Measurements from ENCODE around the gene CCR7. TPM values are rescaled to one million over a fixed set of nuclear protein-coding genes. Genes with fewer than 3 reads are reported as not detected.
"Not testable (repeated sequence)": the region's sequence is repeated elsewhere in the genome, so short reads cannot be mapped to it uniquely, and the experiment has no call there.

The CCR7 gene
- total and polyA plus RNA-seq, 2 of the 13 experiments (the other 11 are each of a cell fraction or from before 2014, with no cell fraction given), result 0.04 to 0.53 TPM

DNA sequence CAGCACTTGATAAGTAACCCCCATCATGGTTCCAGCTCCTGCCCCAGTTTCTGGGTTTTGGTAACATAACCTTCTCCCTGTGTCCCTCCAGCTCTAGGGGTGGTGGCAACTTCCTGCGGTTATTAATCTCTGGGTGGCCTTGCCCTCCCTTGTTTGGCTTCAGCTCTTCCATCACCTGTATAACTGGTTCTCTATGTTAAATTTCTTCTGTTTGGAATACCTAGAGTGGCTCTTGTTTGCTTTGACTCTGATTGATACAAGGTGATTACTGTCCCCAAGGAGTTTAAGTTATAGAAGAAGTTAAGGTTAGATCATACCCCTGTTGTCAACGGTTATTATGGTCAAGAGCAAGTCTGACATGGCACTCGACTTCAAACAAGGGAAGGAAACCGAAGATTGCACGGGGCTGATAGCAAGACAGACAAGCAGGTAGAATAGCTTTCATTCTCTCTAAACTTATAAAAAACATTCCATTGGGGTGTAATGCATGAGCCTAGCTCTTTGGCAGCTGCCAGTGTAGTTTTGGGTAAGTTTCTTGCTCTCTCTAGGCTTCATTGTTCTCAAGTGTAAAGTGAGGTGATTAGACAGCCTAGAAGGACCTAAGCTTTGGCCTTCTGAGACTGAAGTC, 11.0 kb upstream of the CCR7 start (continued):
- TF ChIP-seq, protein P1, sequence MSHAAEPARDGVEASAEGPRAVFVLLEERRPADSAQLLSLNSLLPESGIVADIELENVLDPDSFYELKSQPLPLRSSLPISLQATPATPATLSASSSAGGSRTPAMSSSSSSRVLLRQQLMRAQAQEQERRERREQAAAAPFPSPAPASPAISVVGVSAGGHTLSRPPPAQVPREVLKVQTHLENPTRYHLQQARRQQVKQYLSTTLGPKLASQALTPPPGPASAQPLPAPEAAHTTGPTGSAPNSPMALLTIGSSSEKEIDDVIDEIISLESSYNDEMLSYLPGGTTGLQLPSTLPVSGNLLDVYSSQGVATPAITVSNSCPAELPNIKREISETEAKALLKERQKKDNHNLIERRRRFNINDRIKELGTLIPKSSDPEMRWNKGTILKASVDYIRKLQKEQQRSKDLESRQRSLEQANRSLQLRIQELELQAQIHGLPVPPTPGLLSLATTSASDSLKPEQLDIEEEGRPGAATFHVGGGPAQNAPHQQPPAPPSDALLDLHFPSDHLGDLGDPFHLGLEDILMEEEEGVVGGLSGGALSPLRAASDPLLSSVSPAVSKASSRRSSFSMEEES (CRISPR knock-in tag; IDR thresholded peaks at IDR 0.05), result no peak
- TF ChIP-seq ZNF782 (CRISPR knock-in tag; IDR thresholded peaks at IDR 0.05; ENCODE audit: borderline replicate concordance), result no peak
- TF ChIP-seq ZNF839 (CRISPR knock-in tag; IDR thresholded peaks at IDR 0.05; ENCODE audit: borderline replicate concordance), result no peak
- TF ChIP-seq CENPX (CRISPR knock-in tag; IDR thresholded peaks at IDR 0.05), result no peak
- no peak for TF ChIP-seq ADNP (CRISPR knock-in tag; IDR thresholded peaks at IDR 0.05)
- no peak for TF ChIP-seq ZNF20 (CRISPR knock-in tag; IDR thresholded peaks at IDR 0.05)
- no peak for TF ChIP-seq ZNF703 (CRISPR knock-in tag; IDR thresholded peaks at IDR 0.05; ENCODE audit: borderline replicate concordance)
- TF ChIP-seq MLLT10 (CRISPR knock-in tag; IDR thresholded peaks at IDR 0.05), result no peak

DNA sequence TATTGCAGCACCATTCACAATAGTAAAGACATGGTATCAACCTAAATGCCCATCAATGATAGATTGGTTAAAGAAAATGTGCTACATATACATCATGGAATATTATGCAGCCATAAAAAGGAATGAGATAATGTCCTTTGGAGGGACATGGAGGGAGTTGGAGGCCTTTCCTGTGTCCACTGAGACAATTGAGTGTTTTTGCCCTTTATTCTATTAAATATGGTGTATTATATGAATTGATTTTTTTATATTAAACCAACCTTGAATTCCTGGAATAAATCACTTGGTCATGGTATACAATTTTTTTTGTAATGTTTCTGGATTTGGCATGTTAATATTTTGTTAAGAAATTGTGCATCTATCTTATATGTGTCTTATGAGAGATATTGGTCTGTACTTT, 9.0 kb upstream of the CCR7 start:
- H3K4me1 ChIP-seq (ENCODE audit: insufficient read depth, low read length), result no peaks in the 10 kb centered on the region
- H3K36me3 ChIP-seq (replicated peaks in 1 of 2; ENCODE audit: control insufficient read depth in 1 of 2, insufficient read depth in 2 of 2, low read length in 2 of 2), result no peaks in the 10 kb centered on the region
- H3K27ac ChIP-seq (ENCODE audit: extremely low read length, insufficient read depth, low read length), result no peak overlapping the region
- H3K4me3 ChIP-seq (replicated peaks in 1 of 3; ENCODE audit: insufficient read depth in 1 of 3, low read depth in 2 of 3, low read length in 3 of 3), result no peak overlapping the region
- no peak for TF ChIP-seq MYNN (CRISPR knock-in tag; IDR thresholded peaks at IDR 0.05; ENCODE audit: low read depth)
- TF ChIP-seq, protein P2, sequence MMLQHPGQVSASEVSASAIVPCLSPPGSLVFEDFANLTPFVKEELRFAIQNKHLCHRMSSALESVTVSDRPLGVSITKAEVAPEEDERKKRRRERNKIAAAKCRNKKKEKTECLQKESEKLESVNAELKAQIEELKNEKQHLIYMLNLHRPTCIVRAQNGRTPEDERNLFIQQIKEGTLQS (CRISPR knock-in tag; IDR thresholded peaks at IDR 0.05), result no peak
- TF ChIP-seq, protein P3, sequence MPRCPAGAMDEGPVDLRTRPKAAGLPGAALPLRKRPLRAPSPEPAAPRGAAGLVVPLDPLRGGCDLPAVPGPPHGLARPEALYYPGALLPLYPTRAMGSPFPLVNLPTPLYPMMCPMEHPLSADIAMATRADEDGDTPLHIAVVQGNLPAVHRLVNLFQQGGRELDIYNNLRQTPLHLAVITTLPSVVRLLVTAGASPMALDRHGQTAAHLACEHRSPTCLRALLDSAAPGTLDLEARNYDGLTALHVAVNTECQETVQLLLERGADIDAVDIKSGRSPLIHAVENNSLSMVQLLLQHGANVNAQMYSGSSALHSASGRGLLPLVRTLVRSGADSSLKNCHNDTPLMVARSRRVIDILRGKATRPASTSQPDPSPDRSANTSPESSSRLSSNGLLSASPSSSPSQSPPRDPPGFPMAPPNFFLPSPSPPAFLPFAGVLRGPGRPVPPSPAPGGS (CRISPR knock-in tag; IDR thresholded peaks at IDR 0.05), result no peak
- TF ChIP-seq, protein P4, sequence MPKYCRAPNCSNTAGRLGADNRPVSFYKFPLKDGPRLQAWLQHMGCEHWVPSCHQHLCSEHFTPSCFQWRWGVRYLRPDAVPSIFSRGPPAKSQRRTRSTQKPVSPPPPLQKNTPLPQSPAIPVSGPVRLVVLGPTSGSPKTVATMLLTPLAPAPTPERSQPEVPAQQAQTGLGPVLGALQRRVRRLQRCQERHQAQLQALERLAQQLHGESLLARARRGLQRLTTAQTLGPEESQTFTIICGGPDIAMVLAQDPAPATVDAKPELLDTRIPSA (CRISPR knock-in tag; IDR thresholded peaks at IDR 0.05; ENCODE audit: borderline replicate concordance), result no peak
- H3K79me2 ChIP-seq (ENCODE audit: insufficient read depth, low read length), result no peaks in the 10 kb centered on the region
- no peak for FAIRE-seq
- in situ Hi-C loops (cut with HindIII; ENCODE audit: extremely low pct_ligation_motif_present, low pct_unique_long_range_greater_than_20kb) (no loop called here), intact Hi-C loops (cut with micrococcal nuclease; ENCODE audit: unreplicated experiment) (no loop called here)
- POLR2A ChIA-PET, result no interaction called here
- no peak overlapping the region for H3K9ac ChIP-seq (ENCODE audit: insufficient read depth, low read depth, low read length)
- CTCF ChIA-PET (ENCODE audit: low intra/inter-chr PET ratio, low total read pairs), result no interaction called here
- no peaks in the 10 kb centered on the region for H4K20me1 ChIP-seq (ENCODE audit: insufficient read depth, low read length)
- no peak for ATAC-seq
- H2AFZ ChIP-seq (ENCODE audit: low read length), result no peak overlapping the region
- H3K27me3 ChIP-seq (ENCODE audit: control insufficient read depth in 1 of 2, insufficient read depth in 2 of 2, low read length in 2 of 2), result peaks cover 0 to 27% of the 10 kb centered on the region in 2 experiments; a peak in 3 of 5 replicates
- H3K9me3 ChIP-seq (ENCODE audit: low read length), result no peaks in the 10 kb centered on the region
- no TSS peak for BruUV-seq (replicated peaks)
- H3K4me2 ChIP-seq (ENCODE audit: low read depth, low read length), result no peak overlapping the region
- no peak for DNase-seq (ENCODE audit: low spot score)

DNA sequence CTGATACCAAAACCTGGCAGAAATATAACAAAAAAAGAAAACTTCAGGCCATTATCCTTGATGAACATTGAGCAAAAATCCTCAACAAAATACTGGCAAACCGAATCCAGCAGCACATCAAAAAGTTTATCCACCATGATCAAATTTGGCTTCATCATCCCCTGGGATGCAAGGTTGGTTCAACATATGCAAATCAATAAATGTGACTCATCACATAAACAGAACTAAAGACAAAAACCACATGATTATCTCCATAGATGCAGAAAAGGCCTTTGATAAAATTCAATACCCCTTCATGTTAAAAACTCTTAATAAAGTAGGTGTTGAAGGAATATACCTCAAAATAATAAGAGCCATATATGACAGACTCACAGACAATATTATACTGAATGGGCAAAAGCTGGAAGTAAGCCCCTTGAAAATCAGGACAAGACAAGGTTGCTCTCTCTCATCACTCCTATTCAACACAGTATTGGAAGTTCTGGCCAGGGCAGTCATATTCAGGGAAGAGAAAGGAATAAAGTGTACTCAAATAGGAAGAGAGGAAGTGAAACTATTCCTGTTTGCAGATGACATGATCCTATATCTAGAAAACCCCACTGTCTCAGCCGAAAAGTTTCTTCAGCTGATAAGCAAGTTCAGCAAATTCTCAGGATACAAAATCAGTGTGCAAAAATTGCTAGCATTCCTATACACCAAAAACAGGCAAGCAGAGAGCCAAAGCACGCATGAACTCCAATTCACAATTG, 7.1 kb upstream of the CCR7 start:
- H4K20me1 ChIP-seq (ENCODE audit: insufficient read depth, low read length); H2AFZ ChIP-seq (ENCODE audit: low read length); H3K36me3 ChIP-seq (replicated peaks in 1 of 2; ENCODE audit: control insufficient read depth in 1 of 2, insufficient read depth in 2 of 2, low read length in 2 of 2); in situ Hi-C loops (cut with HindIII; ENCODE audit: extremely low pct_ligation_motif_present, low pct_unique_long_range_greater_than_20kb); H3K27ac ChIP-seq (ENCODE audit: extremely low read length, insufficient read depth, low read length); intact Hi-C loops (cut with micrococcal nuclease; ENCODE audit: unreplicated experiment); FAIRE-seq; ATAC-seq; H3K4me1 ChIP-seq (ENCODE audit: insufficient read depth, low read length); H3K9ac ChIP-seq (ENCODE audit: insufficient read depth, low read depth, low read length); H3K4me3 ChIP-seq (replicated peaks in 1 of 3; ENCODE audit: insufficient read depth in 1 of 3, low read depth in 2 of 3, low read length in 3 of 3); H3K9me3 ChIP-seq (ENCODE audit: low read length); CTCF ChIA-PET (ENCODE audit: low intra/inter-chr PET ratio, low total read pairs); POLR2A ChIA-PET; H3K79me2 ChIP-seq (ENCODE audit: insufficient read depth, low read length); DNase-seq (ENCODE audit: low spot score); H3K4me2 ChIP-seq (ENCODE audit: low read depth, low read length); BruUV-seq (replicated peaks): not testable (repeated sequence)
- peaks cover 2 to 40% of the 10 kb centered on the region in 2 experiments; a peak in 4 of 5 replicates for H3K27me3 ChIP-seq (ENCODE audit: control insufficient read depth in 1 of 2, insufficient read depth in 2 of 2, low read length in 2 of 2)
- 0% methylated on average over 3 of the region's 3 CpGs for WGBS (ENCODE audit: low lambda C conversion rate)
